H1 (cell line): ENCODE results near the gene EEF1AKMT3. TPM values are rescaled to one million over a fixed set of nuclear protein-coding genes. Genes with fewer than 3 reads are reported as not detected.

Experiments
- ZNF274 ChIP-seq: IDR thresholded peaks from 2 replicates; pipeline ENCODE4 v1.7.0; 2012; ENCODE audit warnings: low read length, borderline replicate concordance; ENCODE audit errors: extremely low read depth
- polyA plus RNA-seq, 7 experiments: library from polyadenylated mRNA; depleted of rRNA in 3 of 7; stranded (reverse) in 5 of 7; unstranded in 2 of 7; fragments of >200 nt in 5 of 7; fragments of 200-250 nt in 2 of 7; gene quantifications; 1 replicate in 5 of 7; 2 replicates in 1 of 7; 4 replicates in 1 of 7; pipeline versions ENCODE4 v1.2.1 to v1.2.3, GENCODE V29; 2011 to 2013; ENCODE audit warnings: missing spikeins in 2 of 7, mixed read lengths in 2 of 7
- total RNA-seq: library from RNA; stranded (reverse); fragmentation: NEBNext Ultra II Directional; extraction: Animal tissue kit (Norgen Biotek cat#: 25700); gene quantifications from 2 replicates; pipeline ENCODE4 v1.2.1, GENCODE V29; 2021

The EEF1AKMT3 gene
- total and polyA plus RNA-seq, 2 of the 8 experiments (the other 6 are each of a cell fraction or from before 2014, with no cell fraction given): 3.1 to 4.4 TPM

GRCh38 chr12:57750561-57751431 lies 21.6 kb upstream of the EEF1AKMT3 start (continued):
- no peak for TF ChIP-seq ZNF274
